ENCODE results near the gene RCAN2.

Gene RCAN2

DNA sequence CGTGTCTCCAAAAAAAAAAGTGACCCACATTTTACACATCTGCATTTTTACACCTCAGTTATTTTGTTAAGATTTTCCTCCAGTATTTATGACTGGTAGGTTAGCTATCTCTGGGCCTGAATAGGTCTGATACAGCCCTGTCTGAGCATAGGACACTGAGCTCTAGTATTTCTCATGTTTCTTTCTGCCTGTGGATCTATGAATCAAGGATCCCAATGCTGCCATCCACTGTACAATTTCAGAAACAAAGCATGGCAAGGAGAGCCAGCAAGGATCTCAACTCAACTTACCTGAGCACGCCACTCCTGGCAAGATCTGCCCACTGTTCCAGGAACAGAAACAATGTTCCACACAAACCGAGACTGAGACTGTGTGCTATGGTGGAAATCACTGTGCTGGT, 284.1 kb downstream of the RCAN2 start:
- H3K9ac ChIP-seq = no peak overlapping the region
- H3K4me2 ChIP-seq (ENCODE audit: low read length) = no peak overlapping the region
- H3K27ac ChIP-seq = no peak overlapping the region
- H3K36me3 ChIP-seq (ENCODE audit: control insufficient read depth, insufficient read depth, low read length) = no peaks in the 10 kb centered on the region
- H2AFZ ChIP-seq = no peak overlapping the region
- H3K4me3 ChIP-seq (ENCODE audit: low read depth, low read length) = no peak overlapping the region
- H3K27me3 ChIP-seq (ENCODE audit: control insufficient read depth, insufficient read depth, low read length) = no peaks in the 10 kb centered on the region
- H3K4me1 ChIP-seq = no peaks in the 10 kb centered on the region
- TF ChIP-seq, protein P1, sequence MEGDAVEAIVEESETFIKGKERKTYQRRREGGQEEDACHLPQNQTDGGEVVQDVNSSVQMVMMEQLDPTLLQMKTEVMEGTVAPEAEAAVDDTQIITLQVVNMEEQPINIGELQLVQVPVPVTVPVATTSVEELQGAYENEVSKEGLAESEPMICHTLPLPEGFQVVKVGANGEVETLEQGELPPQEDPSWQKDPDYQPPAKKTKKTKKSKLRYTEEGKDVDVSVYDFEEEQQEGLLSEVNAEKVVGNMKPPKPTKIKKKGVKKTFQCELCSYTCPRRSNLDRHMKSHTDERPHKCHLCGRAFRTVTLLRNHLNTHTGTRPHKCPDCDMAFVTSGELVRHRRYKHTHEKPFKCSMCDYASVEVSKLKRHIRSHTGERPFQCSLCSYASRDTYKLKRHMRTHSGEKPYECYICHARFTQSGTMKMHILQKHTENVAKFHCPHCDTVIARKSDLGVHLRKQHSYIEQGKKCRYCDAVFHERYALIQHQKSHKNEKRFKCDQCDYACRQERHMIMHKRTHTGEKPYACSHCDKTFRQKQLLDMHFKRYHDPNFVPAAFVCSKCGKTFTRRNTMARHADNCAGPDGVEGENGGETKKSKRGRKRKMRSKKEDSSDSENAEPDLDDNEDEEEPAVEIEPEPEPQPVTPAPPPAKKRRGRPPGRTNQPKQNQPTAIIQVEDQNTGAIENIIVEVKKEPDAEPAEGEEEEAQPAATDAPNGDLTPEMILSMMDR (IDR thresholded peaks at IDR 0.05) = no peak
- H3K79me2 ChIP-seq = no peaks in the 10 kb centered on the region
- H3K9me3 ChIP-seq (ENCODE audit: control insufficient read depth, low read length) = no peaks in the 10 kb centered on the region

DNA sequence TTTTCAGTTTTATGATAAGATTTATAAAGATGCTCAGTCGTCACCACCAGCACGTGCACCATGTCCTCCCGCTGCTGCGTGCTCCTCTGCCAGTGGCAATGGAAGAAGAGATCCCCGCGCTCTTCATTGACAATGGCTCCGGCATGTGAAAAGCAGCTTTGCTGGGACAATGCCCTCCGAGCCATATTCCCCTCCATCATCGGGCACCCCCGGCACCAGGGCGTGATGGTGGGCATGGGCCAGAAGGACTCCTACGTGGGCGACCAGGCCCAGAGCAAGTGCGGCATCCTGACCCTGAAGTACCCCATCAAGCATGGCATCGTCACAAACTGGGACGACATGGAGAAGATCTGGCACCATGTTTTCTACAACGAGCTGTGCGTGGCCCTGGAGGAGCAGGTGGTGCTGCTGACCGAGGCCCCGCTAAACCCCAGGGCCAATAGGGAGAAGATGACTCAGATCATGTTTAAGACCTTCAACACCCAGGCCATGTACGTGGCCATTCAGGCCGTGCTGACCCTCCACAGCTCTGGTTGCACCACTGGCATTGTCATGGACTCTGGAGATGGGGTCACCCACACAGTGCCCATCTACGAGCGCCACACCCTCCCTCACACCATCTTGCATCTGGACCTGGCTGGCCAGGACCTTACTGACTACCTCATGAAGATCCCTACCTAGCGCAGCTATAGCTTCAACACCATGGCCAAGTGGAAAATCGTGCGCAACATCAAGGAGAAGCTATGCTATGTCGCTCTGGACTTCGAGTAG, 286.2 kb downstream of the RCAN2 start:
- no peak overlapping the region for H3K4me3 ChIP-seq (ENCODE audit: low read depth, low read length)
- H3K27me3 ChIP-seq (ENCODE audit: control insufficient read depth, insufficient read depth, low read length) = no peaks in the 10 kb centered on the region
- no peaks in the 10 kb centered on the region for H3K36me3 ChIP-seq (ENCODE audit: control insufficient read depth, insufficient read depth, low read length)
- no peak overlapping the region for H3K9ac ChIP-seq
- no peak overlapping the region for H3K4me2 ChIP-seq (ENCODE audit: low read length)
- no peak overlapping the region for H2AFZ ChIP-seq
- no peaks in the 10 kb centered on the region for H3K9me3 ChIP-seq (ENCODE audit: control insufficient read depth, low read length)
- H3K4me1 ChIP-seq = no peaks in the 10 kb centered on the region
- no peak overlapping the region for H3K27ac ChIP-seq
- TF ChIP-seq, protein P1 (IDR thresholded peaks at IDR 0.05) = no peak
- no peaks in the 10 kb centered on the region for H3K79me2 ChIP-seq

DNA sequence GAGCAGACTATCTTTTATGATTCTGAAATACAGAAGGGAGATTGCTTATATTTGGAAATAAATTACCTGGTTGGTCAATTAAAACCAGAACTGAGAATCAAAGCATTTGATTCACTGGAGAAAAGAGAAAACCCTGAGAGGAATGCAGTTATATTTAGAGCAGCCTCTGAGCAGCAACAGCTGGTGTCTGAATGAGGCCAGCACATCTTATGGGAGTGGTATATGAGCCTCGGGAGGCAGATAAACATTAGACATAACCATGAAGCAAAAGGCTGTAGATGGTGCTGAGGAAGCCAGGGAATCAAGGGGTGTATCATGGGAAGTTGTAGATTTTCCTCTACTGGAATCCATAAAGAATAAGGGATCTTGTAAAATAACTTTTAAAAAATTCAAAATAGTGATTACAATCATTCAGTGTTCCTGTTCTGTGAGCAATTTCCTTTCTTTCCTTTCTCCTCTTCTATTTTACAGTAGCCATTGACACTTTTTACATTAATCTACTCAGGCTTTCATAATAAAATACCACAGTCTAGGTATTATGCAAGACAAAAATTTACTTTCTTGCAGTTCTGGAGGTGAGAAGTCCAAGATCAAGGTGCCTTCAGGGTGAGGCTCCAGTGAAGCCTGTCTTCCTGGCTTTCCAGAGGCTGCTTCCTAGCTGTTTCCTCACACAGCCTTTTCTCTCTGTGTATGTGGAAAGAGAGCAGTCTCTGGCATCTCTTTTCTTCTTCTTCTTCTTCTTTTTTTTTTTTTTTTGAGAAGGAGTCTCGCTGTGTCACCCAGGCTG, 287.7 kb downstream of the RCAN2 start:
- Histone ChIP-seq H3K4me1 (no peaks in the 10 kb centered on the region), H3K9me3 (ENCODE audit: control insufficient read depth, low read length) (no peaks in the 10 kb centered on the region), H3K36me3 (ENCODE audit: control insufficient read depth, insufficient read depth, low read length) (no peaks in the 10 kb centered on the region), H3K4me2 (ENCODE audit: low read length) (no peak overlapping the region), H2AFZ (no peak overlapping the region), H3K9ac (no peak overlapping the region), H3K27ac (no peak overlapping the region), H3K27me3 (ENCODE audit: control insufficient read depth, insufficient read depth, low read length) (no peaks in the 10 kb centered on the region), H3K79me2 (no peaks in the 10 kb centered on the region), H3K4me3 (ENCODE audit: low read depth, low read length) (no peak overlapping the region)
- TF ChIP-seq, protein P1 (IDR thresholded peaks at IDR 0.05) = no peak

DNA sequence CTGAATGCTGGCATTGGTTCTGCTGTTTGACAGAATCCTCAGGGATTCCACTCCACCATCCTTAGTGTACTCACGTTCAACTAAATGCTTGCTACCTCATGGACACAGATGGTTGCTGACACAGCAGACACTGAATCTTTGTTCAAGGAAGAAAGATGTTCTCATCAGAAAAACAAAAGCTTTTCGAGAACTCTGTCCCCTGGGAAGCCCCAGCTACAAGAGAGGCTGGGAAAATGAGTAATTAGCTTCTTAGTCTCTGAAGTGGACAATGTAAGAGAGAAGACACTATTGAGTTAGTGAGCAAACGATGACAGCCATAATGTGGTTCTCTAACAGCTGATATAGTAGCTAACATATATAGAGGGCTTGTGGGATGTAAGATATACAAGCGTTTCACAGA, 289.5 kb downstream of the RCAN2 start:
- TF ChIP-seq, protein P1 (IDR thresholded peaks at IDR 0.05) = no peak

More for the DNA sequence above, 289.5 kb downstream of the RCAN2 start:
- H3K9me3 ChIP-seq (ENCODE audit: control insufficient read depth, low read length) = no peaks in the 10 kb centered on the region
- H3K4me2 ChIP-seq (ENCODE audit: low read length) = no peak overlapping the region
- H3K79me2 ChIP-seq = no peaks in the 10 kb centered on the region
- no peak overlapping the region for H3K4me3 ChIP-seq (ENCODE audit: low read depth, low read length)
- H3K36me3 ChIP-seq (ENCODE audit: control insufficient read depth, insufficient read depth, low read length) = no peaks in the 10 kb centered on the region
- H2AFZ ChIP-seq = no peak overlapping the region
- H3K27ac ChIP-seq = no peak overlapping the region
- H3K4me1 ChIP-seq = no peaks in the 10 kb centered on the region
- H3K9ac ChIP-seq = no peak overlapping the region
- no peaks in the 10 kb centered on the region for H3K27me3 ChIP-seq (ENCODE audit: control insufficient read depth, insufficient read depth, low read length)
